SK-N-SH treated with all-trans-retinoic acid at 6 μM for 48 hours (cell line): ENCODE results near the gene KIF1A.

Experiments used
- ATAC-seq: fragments of 200-7000 bp; cut with Tn5 transposase; 3 replicates; pipeline ENCODE4 v1.9.1; 2020; ENCODE audit warnings: mild to moderate bottlenecking, moderate library complexity
- ARNTL ChIP-seq: fragments of 450-650 bp; formaldehyde crosslinking; IDR thresholded peaks from 2 replicates; pipeline ENCODE4 v1.5.0; 2020; ENCODE audit warnings: low read depth, mild to moderate bottlenecking, moderate library complexity, borderline replicate concordance
- BACH2 ChIP-seq: fragments of 250-450 bp; sonication (Bioruptor Pico); IDR thresholded peaks from 2 replicates; pipeline ENCODE4 v1.9.0; 2021; ENCODE audit warnings: mild to moderate bottlenecking, borderline replicate concordance
- CSDC2 ChIP-seq: fragments of 250-450 bp; sonication (Bioruptor Pico); IDR thresholded peaks from 2 replicates; pipeline ENCODE4 v1.5.0; 2020; ENCODE audit warnings: mild to moderate bottlenecking, moderate library complexity
- ESRRG ChIP-seq: fragments of 250-450 bp; sonication (Bioruptor Pico); IDR thresholded peaks from 2 replicates; pipeline ENCODE4 v1.6.1; 2021; ENCODE audit warnings: mild to moderate bottlenecking
- GLIS3 ChIP-seq: fragments of 250-450 bp; sonication (Bioruptor Pico); IDR thresholded peaks from 2 replicates; pipeline ENCODE4 v1.5.0; 2020; ENCODE audit warnings: mild to moderate bottlenecking, moderate library complexity
- ISL1 ChIP-seq: fragments of 250-450 bp; sonication (Bioruptor Pico); IDR thresholded peaks from 2 replicates; pipeline ENCODE4 v2.1.2; 2022; ENCODE audit warnings: mild to moderate bottlenecking, moderate library complexity
- OSR1 ChIP-seq: fragments of 250-450 bp; sonication (Bioruptor Pico); IDR thresholded peaks from 2 replicates; pipeline ENCODE4 v1.8.0; 2022; ENCODE audit warnings: moderate library complexity, mild to moderate bottlenecking, inconsistent platforms
- PPARA ChIP-seq: fragments of 250-450 bp; sonication (Bioruptor Pico); IDR thresholded peaks from 2 replicates; pipeline ENCODE4 v1.5.0; 2020; ENCODE audit warnings: mild to moderate bottlenecking, borderline replicate concordance
- RARB ChIP-seq: fragments of 250-450 bp; sonication (Bioruptor Pico); IDR thresholded peaks from 2 replicates; pipeline ENCODE4 v1.8.0; 2021; ENCODE audit warnings: mild to moderate bottlenecking, moderate library complexity
- SNAI2 ChIP-seq: fragments of 250-450 bp; sonication (Bioruptor Pico); IDR thresholded peaks from 2 replicates; pipeline ENCODE4 v1.5.0; 2020; ENCODE audit warnings: mild to moderate bottlenecking, moderate library complexity
- TCF4 ChIP-seq: fragments of 250-450 bp; sonication (Bioruptor Pico); IDR thresholded peaks from 2 replicates; pipeline ENCODE4 v1.8.0; 2021; ENCODE audit warnings: mild to moderate bottlenecking, moderate library complexity, borderline replicate concordance
- TOX ChIP-seq: fragments of 250-450 bp; sonication (Bioruptor Pico); IDR thresholded peaks from 2 replicates; pipeline ENCODE4 v1.8.0; 2021; ENCODE audit warnings: mild to moderate bottlenecking, moderate library complexity, borderline replicate concordance
- ZC3H10 ChIP-seq: fragments of 250-450 bp; sonication (Bioruptor Pico); IDR thresholded peaks from 2 replicates; pipeline ENCODE4 v1.5.1; 2021; ENCODE audit warnings: mild to moderate bottlenecking, moderate library complexity
- ZFP3 ChIP-seq: fragments of 250-450 bp; sonication (Bioruptor Pico); IDR thresholded peaks from 2 replicates; pipeline ENCODE4 v1.5.0; 2020; ENCODE audit warnings: mild to moderate bottlenecking, moderate library complexity
- ZFP30 ChIP-seq: fragments of 450-650 bp; formaldehyde crosslinking; IDR thresholded peaks from 2 replicates; pipeline ENCODE4 v1.5.0; 2022; ENCODE audit warnings: mild to moderate bottlenecking, moderate library complexity
- ZNF70 ChIP-seq: fragments of 450-650 bp; formaldehyde crosslinking; IDR thresholded peaks from 2 replicates; pipeline ENCODE4 v1.5.0; 2020; ENCODE audit warnings: mild to moderate bottlenecking, moderate library complexity
- ZNF8 ChIP-seq: fragments of 450-650 bp; formaldehyde crosslinking; IDR thresholded peaks from 2 replicates; pipeline ENCODE4 v1.5.0; 2020; ENCODE audit warnings: mild to moderate bottlenecking, moderate library complexity
- TF ChIP-seq, protein P1 (sequence below): fragments of 250-450 bp; sonication (Bioruptor Pico); IDR thresholded peaks from 2 replicates; pipeline ENCODE4 v1.5.1; 2021; ENCODE audit warnings: mild to moderate bottlenecking, moderate library complexity
- TF ChIP-seq, protein P2 (sequence below): fragments of 250-450 bp; sonication (Bioruptor Pico); IDR thresholded peaks from 2 replicates; pipeline ENCODE4 v1.5.0; 2020; ENCODE audit warnings: mild to moderate bottlenecking, moderate library complexity
- TF ChIP-seq, protein P3 (sequence below): fragments of 250-450 bp; sonication (Bioruptor Pico); IDR thresholded peaks from 2 replicates; pipeline ENCODE4 v1.8.0; 2020; ENCODE audit warnings: mild to moderate bottlenecking, moderate library complexity, borderline replicate concordance
- TF ChIP-seq, protein P4 (sequence below): fragments of 250-450 bp; sonication (Bioruptor Pico); IDR thresholded peaks from 2 replicates; pipeline ENCODE4 v1.5.1; 2020; ENCODE audit warnings: low read depth, mild to moderate bottlenecking, moderate library complexity
- TF ChIP-seq, protein P5 (sequence below): fragments of 250-450 bp; sonication (Bioruptor Pico); IDR thresholded peaks from 2 replicates; pipeline ENCODE4 v1.8.0; 2021; ENCODE audit warnings: low read depth, mild to moderate bottlenecking, moderate library complexity, borderline replicate concordance

The KIF1A gene

DNA sequence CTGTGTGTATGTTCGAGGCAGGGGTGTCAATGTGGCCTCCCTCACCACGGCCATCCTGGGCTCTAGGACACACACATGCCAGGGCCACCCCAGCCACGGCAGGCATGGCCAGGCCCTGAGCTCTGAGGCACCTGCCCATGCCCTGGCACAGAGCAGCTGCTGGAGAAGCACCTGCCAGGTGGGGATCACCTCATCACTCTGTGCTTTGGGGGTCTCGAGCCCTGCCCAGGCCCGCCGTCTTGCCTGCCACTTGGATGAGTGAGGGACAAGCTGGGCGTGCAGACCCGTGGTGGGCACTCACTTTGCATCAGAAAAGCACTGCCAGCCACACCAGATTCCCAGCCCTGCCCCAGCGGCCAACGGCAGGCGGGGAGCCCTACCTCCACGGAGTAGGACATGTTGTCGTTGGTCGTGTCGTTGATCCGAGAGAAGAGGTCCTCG lies 33.1 kb downstream of the KIF1A start:
- TF ChIP-seq PPARA (CRISPR knock-in tag) (no peak), ZNF70 (CRISPR knock-in tag) (no peak), BACH2 (CRISPR knock-in tag) (no peak), SNAI2 (CRISPR knock-in tag) (no peak), ESRRG (CRISPR knock-in tag) (no peak), ZC3H10 (no peak), TCF4 (CRISPR knock-in tag) (no peak), GLIS3 (CRISPR knock-in tag) (no peak), ARNTL (CRISPR knock-in tag) (no peak), OSR1 (CRISPR knock-in tag) (no peak), RARB (CRISPR knock-in tag) (no peak), ISL1 (CRISPR knock-in tag) (no peak), CSDC2 (no peak)
- TF ChIP-seq, protein P1, sequence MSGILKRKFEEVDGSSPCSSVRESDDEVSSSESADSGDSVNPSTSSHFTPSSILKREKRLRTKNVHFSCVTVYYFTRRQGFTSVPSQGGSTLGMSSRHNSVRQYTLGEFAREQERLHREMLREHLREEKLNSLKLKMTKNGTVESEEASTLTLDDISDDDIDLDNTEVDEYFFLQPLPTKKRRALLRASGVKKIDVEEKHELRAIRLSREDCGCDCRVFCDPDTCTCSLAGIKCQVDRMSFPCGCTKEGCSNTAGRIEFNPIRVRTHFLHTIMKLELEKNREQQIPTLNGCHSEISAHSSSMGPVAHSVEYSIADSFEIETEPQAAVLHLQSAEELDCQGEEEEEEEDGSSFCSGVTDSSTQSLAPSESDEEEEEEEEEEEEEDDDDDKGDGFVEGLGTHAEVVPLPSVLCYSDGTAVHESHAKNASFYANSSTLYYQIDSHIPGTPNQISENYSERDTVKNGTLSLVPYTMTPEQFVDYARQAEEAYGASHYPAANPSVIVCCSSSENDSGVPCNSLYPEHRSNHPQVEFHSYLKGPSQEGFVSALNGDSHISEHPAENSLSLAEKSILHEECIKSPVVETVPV (CRISPR knock-in tag): no peak
- TF ChIP-seq, protein P2, sequence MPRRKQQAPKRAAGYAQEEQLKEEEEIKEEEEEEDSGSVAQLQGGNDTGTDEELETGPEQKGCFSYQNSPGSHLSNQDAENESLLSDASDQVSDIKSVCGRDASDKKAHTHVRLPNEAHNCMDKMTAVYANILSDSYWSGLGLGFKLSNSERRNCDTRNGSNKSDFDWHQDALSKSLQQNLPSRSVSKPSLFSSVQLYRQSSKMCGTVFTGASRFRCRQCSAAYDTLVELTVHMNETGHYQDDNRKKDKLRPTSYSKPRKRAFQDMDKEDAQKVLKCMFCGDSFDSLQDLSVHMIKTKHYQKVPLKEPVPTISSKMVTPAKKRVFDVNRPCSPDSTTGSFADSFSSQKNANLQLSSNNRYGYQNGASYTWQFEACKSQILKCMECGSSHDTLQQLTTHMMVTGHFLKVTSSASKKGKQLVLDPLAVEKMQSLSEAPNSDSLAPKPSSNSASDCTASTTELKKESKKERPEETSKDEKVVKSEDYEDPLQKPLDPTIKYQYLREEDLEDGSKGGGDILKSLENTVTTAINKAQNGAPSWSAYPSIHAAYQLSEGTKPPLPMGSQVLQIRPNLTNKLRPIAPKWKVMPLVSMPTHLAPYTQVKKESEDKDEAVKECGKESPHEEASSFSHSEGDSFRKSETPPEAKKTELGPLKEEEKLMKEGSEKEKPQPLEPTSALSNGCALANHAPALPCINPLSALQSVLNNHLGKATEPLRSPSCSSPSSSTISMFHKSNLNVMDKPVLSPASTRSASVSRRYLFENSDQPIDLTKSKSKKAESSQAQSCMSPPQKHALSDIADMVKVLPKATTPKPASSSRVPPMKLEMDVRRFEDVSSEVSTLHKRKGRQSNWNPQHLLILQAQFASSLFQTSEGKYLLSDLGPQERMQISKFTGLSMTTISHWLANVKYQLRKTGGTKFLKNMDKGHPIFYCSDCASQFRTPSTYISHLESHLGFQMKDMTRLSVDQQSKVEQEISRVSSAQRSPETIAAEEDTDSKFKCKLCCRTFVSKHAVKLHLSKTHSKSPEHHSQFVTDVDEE: no peak
- TF ChIP-seq, protein P3, sequence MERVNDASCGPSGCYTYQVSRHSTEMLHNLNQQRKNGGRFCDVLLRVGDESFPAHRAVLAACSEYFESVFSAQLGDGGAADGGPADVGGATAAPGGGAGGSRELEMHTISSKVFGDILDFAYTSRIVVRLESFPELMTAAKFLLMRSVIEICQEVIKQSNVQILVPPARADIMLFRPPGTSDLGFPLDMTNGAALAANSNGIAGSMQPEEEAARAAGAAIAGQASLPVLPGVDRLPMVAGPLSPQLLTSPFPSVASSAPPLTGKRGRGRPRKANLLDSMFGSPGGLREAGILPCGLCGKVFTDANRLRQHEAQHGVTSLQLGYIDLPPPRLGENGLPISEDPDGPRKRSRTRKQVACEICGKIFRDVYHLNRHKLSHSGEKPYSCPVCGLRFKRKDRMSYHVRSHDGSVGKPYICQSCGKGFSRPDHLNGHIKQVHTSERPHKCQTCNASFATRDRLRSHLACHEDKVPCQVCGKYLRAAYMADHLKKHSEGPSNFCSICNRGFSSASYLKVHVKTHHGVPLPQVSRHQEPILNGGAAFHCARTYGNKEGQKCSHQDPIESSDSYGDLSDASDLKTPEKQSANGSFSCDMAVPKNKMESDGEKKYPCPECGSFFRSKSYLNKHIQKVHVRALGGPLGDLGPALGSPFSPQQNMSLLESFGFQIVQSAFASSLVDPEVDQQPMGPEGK (CRISPR knock-in tag): no peak
- TF ChIP-seq, protein P4, sequence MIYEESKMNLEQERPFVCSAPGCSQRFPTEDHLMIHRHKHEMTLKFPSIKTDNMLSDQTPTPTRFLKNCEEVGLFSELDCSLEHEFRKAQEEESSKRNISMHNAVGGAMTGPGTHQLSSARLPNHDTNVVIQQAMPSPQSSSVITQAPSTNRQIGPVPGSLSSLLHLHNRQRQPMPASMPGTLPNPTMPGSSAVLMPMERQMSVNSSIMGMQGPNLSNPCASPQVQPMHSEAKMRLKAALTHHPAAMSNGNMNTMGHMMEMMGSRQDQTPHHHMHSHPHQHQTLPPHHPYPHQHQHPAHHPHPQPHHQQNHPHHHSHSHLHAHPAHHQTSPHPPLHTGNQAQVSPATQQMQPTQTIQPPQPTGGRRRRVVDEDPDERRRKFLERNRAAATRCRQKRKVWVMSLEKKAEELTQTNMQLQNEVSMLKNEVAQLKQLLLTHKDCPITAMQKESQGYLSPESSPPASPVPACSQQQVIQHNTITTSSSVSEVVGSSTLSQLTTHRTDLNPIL (CRISPR knock-in tag): no peak
- TF ChIP-seq, protein P5, sequence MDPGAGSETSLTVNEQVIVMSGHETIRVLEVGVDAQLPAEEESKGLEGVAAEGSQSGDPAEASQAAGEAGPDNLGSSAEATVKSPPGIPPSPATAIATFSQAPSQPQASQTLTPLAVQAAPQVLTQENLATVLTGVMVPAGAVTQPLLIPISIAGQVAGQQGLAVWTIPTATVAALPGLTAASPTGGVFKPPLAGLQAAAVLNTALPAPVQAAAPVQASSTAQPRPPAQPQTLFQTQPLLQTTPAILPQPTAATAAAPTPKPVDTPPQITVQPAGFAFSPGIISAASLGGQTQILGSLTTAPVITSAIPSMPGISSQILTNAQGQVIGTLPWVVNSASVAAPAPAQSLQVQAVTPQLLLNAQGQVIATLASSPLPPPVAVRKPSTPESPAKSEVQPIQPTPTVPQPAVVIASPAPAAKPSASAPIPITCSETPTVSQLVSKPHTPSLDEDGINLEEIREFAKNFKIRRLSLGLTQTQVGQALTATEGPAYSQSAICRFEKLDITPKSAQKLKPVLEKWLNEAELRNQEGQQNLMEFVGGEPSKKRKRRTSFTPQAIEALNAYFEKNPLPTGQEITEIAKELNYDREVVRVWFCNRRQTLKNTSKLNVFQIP: no peak
- no peak for ATAC-seq

DNA sequence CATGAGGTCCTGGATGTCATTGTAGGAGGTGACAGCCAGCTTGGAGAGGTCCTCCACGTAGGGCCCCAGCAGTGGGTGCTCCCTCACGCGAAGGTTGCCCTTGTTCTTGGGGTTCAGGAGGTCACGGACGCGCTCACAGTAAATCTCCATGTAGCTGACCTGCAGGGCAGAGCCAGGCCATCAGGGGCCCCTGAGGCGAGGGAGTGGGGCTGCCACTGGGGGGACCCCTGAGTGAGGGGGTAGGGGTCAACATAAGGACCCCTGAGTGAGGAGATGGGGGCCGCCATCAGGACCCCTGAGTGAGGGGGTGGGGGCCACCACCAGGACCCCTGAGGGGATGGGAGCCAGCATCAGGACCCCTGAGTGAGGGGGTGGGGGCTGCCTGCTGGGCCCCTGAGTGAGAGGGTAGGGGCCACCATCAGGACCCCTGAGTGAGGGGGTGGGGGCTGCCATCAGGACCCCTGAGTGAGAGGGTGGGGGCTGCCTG lies 33.6 kb downstream of the KIF1A start:
- no peak for TF ChIP-seq TOX (CRISPR knock-in tag)
- TF ChIP-seq, protein P1 (CRISPR knock-in tag): no peak
- TF ChIP-seq ARNTL (CRISPR knock-in tag): no peak
- TF ChIP-seq ESRRG (CRISPR knock-in tag): no peak
- no peak for TF ChIP-seq GLIS3 (CRISPR knock-in tag)
- no peak for TF ChIP-seq SNAI2 (CRISPR knock-in tag)
- TF ChIP-seq ISL1 (CRISPR knock-in tag): no peak
- TF ChIP-seq BACH2 (CRISPR knock-in tag): no peak
- TF ChIP-seq ZFP30: no peak
- TF ChIP-seq, protein P2: no peak
- TF ChIP-seq ZNF8: no peak
- no peak for TF ChIP-seq OSR1 (CRISPR knock-in tag)
- no peak for TF ChIP-seq PPARA (CRISPR knock-in tag)
- no peak for TF ChIP-seq TCF4 (CRISPR knock-in tag)
- TF ChIP-seq, protein P4 (CRISPR knock-in tag): no peak
- TF ChIP-seq ZFP3 (CRISPR knock-in tag): no peak
- TF ChIP-seq, all 23 proteins: peak for 0
- no peak for ATAC-seq
